KOPT-K1 (cell line): ENCODE measurements around the gene ZNF710.
"Not testable (repeated sequence)": the region's sequence is repeated elsewhere in the genome, so short reads cannot be mapped to it uniquely, and the experiment has no call there.

ENCODE experiments used
- H3K27ac ChIP-seq: fragments of 200-600 bp; sonication (generic); 2 replicates; pipeline ENCODE4 v1.5.1; 2016; ENCODE audit warnings: antibody characterized with exemption, mild to moderate bottlenecking, low read depth, low read length; ENCODE audit not compliant: poor library complexity, severe bottlenecking
- H3K36me3 ChIP-seq: fragments of 200-600 bp; sonication (generic); 2 replicates; pipeline ENCODE4 v1.5.1; 2017; ENCODE audit warnings: antibody characterized with exemption, mild to moderate bottlenecking, low read length, moderate library complexity; ENCODE audit not compliant: insufficient read depth
- H3K9me3 ChIP-seq: fragments of 200-600 bp; sonication (generic); 2 replicates; pipeline ENCODE4 v1.5.1; 2017; ENCODE audit warnings: antibody characterized with exemption, low read length, mild to moderate bottlenecking; ENCODE audit not compliant: insufficient read depth, poor library complexity, severe bottlenecking

The ZNF710 gene

DNA sequence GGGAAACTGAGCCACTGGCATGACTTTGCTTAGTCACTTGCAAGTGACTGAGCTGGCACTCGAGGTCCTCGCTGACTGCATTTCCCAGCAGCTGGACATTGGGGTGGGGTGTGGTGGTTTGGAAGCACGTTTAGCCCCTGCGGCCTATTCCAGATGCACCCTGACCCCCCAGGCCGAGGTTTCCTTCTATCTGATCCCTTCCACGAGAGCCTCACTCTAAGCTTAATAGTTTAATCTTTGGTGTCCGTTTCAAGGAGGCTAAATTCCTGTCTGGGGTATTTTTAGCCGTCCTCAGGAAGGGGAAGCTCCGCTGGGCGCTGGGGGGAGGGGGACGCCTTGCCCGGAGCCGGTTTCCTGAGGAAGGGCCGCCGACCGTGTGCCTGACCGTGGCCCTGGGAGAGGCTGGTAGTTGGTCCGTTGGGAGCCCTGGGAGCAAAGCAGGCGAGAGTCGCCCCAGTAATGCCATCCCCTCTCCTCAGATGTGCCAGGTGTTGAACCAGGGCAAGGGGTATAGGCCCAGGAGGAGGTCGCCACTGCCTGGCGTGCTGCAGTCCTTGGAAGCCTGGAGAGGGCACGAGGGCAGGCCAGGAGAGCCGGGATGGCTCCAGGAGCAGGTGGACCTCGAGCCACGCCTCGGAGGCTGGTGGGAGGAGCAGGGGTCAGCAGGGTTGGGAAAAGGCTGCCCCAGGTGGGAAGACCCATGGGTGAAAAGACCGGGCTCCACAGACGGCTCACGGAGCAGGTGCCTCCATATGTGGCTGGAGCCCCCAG is 64.0 kb downstream of the ZNF710 start:
- Histone ChIP-seq H3K36me3 (peaks cover 22% of the 10 kb centered on the region; the same call in 1 of the 2 replicates), H3K9me3 (no peaks in the 10 kb centered on the region), H3K27ac (no peak overlapping the region)

DNA sequence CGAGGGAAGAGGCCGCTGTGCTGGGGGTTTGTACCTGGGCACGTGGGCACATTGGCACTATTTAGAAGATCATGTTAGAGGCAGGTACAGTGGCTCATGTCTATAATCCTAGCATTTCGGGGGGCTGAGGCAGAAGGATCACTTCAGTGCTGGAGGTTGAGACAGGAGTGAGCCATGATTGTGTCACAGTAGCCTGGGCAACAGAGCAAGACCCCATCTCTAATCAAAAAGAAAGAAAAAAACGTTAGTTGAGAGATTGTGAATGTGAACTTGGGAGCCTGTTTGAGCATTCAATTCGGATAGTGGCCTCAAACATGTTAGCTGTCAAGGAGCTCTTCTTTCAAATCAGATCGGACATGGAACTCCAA is 64.5 kb downstream of the ZNF710 start:
- Histone ChIP-seq H3K27ac (no peak overlapping the region), H3K9me3 (no peaks in the 10 kb centered on the region), H3K36me3 (peaks cover 22% of the 10 kb centered on the region; the same call in 1 of the 2 replicates)

DNA sequence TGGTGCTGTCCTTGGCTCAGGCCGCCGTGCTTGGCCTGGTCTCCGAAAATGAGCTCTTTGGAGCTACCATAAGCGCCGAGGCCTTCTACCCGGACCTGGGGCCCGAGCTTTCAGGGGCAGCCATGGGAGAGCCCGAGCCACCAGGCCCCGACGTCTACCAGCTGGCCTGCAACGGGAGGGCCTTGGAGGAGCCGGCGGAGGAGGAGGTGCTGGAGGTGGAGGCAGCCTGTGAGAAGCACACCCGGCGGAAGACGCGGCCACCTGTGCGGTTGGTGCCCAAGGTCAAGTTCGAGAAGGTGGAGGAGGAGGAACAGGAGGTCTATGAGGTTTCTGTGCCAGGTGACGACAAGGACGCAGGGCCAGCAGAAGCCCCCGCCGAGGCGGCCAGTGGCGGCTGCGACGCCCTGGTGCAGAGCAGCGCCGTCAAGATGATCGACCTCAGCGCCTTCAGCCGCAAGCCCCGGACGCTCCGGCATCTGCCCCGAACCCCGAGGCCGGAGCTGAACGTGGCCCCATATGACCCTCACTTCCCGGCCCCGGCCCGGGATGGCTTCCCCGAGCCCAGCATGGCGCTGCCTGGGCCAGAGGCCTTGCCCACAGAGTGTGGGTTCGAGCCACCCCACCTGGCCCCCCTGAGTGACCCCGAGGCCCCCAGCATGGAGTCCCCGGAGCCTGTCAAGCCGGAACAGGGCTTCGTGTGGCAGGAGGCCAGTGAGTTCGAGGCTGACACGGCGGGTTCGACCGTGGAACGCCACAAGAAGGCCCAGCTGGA is 66.2 kb downstream of the ZNF710 start:
- Histone ChIP-seq H3K27ac (no peak overlapping the region), H3K36me3 (peaks cover 28% of the 10 kb centered on the region), H3K9me3 (no peaks in the 10 kb centered on the region)

DNA sequence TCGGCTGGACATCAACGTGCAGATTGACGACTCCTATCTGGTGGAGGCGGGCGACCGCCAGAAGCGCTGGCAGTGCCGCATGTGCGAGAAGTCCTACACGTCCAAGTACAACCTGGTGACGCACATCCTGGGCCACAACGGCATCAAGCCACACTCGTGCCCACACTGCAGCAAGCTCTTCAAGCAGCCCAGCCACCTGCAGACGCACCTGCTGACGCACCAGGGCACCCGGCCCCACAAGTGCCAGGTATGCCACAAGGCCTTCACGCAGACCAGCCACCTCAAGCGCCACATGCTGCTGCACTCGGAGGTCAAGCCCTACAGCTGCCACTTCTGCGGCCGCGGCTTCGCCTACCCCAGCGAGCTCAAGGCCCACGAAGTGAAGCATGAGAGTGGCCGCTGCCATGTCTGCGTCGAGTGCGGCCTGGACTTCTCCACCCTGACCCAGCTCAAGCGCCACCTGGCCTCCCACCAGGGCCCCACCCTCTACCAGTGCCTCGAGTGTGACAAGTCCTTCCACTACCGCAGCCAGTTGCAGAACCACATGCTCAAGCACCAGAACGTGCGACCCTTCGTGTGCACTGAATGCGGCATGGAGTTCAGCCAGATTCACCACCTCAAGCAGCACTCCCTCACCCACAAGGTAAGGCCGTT is 67.0 kb downstream of the ZNF710 start:
- Histone ChIP-seq H3K27ac (no peak overlapping the region), H3K9me3 (no peaks in the 10 kb centered on the region), H3K36me3 (peaks cover 36% of the 10 kb centered on the region)

DNA sequence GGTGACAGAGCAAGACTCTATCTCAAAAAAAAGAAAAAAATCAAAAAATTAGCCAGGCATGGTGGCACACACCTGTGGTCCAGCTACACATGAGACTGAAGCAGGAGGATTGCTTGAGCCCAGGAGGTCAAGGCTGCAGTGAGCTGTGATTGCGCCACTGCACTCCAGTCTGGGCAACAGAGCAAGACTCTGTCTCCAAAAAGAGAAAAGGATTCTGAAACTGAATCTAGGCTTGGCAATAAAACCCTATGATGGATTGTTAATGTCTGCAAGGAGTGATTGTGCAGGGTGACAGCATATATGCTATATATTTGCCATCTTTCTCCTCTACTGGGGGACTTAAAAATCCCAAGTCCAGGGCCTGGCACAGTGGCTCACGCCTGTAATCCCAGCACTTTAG is 69.5 kb downstream of the ZNF710 start:
- not testable (repeated sequence) for H3K27ac ChIP-seq, H3K9me3 ChIP-seq
- H3K36me3 ChIP-seq, result peaks cover 60% of the 10 kb centered on the region

DNA sequence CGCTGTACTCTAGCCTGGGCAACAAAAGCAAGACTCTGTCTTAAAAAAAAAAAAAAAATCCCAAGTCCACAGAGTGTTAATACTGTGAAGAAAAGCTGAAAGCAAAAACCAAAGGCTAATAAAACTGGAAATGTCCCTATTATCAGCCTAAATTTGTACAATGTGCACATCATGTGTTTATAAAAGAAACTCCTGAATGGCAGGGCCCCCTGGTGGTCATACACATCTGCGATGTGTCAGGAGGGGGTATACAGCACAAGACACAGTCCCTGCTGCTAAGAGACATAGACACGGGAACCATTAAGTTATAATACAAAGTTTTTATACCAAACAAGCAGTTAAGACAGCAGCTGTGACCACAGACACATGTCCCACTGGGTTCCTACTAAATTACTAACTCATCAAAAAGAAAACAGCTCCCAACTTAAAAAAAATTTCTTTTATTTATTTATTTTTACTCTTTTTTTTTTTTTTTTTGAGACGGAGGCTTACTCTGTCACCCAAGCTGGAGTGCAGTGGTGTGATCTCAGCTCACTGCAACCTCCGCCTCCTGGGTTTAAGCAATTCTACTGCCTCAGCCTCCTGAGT is 70.2 kb downstream of the ZNF710 start:
- no peak overlapping the region for H3K27ac ChIP-seq
- H3K9me3 ChIP-seq, result no peaks in the 10 kb centered on the region
- H3K36me3 ChIP-seq, result peaks cover 67% of the 10 kb centered on the region

DNA sequence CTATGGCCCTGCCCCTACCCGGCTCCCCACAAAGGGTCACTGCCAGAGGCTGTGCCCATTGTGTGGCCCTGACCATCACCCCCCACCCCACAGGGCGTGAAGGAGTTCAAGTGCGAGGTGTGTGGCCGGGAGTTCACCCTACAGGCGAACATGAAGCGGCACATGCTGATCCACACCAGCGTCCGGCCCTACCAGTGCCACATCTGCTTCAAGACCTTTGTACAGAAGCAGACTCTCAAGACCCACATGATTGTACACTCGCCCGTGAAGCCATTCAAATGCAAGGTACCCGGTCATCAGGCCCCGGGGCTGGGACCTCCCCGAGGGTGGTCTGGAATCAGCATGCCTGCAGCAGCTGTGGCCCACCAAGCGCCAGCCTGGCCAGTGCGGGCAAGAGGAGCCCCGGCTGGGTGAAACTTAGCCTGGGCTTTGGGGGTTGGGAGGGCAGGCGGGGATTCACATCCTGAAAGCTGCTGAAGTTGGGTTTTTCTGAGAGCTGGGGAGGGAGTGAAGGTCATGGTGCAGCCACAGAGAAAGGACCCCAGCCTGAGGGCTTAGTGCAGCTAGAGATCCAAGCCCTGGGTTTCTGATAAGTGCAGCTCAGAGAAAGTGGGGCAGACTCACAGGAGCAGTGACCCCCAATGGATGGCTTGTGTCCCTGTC is 72.0 kb downstream of the ZNF710 start:
- H3K27ac ChIP-seq, result no peak overlapping the region
- peaks cover 67% of the 10 kb centered on the region for H3K36me3 ChIP-seq
- no peaks in the 10 kb centered on the region for H3K9me3 ChIP-seq

DNA sequence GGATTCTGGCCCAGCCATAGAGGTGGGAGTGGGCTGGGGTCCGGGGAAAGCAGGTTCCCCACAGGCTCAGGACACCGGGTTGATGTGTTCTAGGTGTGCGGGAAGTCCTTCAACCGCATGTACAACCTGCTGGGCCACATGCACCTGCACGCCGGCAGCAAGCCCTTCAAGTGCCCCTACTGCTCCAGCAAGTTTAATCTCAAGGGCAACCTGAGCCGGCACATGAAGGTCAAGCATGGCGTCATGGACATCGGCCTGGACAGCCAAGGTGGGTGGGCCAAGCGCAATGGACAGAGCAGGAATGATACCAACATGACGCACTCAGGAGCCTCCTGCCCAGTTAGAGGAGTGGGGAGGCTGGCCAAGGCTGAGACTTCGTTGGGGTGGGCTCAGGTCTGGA is 72.9 kb downstream of the ZNF710 start:
- no peak overlapping the region for H3K27ac ChIP-seq
- peaks cover 68% of the 10 kb centered on the region for H3K36me3 ChIP-seq
- no peaks in the 10 kb centered on the region for H3K9me3 ChIP-seq

DNA sequence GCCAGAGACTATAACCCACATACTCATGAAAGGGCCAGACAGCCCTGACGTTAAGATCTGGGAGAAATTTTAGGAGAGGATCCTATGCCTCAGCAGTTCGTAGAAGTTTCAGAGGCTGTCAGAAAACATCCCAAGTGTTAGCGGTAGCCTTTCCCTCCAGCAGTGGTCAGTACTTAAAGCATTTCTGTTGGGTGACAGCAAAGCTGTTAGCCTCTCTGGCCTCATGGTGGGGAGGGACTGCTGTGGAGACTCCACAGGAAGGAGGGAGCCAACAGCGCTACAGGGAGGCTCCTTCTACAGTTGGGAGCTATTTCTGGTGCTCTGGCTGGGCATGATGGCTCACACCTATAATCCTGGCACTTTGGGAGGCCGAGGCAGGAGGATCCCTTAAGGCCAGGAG is 73.8 kb downstream of the ZNF710 start:
- H3K36me3 ChIP-seq, result peaks cover 69% of the 10 kb centered on the region
- H3K27ac ChIP-seq, result no peak overlapping the region
- H3K9me3 ChIP-seq, result no peaks in the 10 kb centered on the region

DNA sequence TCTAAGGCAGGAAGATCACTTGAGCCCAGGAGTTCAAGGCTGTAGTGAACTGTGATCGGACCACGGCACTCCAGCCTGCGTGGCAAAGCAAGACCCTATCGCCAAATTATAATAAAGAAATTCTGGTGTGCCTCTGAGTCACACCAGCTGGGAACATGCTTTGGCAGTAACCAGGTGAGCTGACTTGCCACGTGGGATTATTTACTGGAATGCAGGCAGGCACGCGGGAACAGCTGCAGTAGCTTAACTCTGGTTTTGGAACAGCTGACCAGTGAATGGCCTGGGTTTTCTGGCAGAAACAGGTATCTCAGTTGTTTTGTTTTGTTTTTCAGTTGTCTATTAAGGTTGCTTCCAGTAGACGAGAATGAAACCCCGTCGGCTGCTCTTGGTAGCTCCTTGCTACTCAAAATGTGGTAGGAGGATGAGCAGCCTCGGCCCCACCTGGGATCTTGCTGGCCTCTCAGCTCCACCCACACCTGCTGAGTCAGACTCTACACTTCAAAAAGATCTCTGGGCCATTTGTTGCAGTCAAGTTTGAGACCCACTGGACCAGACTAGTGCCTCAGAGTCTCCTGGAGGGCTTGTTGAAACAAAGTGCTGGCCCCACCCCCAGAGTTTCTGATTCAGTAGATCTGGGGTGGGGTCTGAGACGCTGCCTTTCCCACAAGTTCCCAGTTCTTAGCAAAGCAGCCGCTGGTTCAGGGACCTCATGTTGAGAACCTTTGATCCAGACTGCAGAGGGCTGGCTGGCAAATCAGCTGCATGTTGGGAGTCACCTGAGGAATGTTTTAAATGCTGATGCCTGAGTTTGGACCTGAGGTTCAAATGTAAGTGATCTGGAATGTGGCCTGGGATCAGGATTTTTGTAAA is 74.5 kb downstream of the ZNF710 start:
- H3K9me3 ChIP-seq, result no peaks in the 10 kb centered on the region
- H3K36me3 ChIP-seq, result peaks cover 76% of the 10 kb centered on the region
- no peak overlapping the region for H3K27ac ChIP-seq

DNA sequence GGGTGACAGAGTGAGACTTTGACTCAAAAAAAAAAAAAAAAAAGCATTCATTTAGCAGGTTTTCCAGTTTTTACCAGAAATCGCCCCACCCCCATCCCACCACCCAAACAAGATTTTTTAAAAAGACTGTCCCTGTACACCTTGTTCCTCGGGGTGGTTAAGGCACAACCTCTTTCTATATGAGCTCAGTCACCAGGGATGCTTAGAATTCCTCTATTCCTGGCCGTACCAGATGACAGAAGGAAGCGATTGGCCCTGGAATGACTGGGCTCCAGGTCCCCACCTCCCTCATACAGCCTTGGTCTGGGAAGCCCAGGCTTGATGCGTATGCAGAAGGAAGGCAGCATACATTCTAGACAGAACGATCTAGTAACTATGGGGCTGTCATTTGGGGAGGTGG is 75.6 kb downstream of the ZNF710 start:
- no peak overlapping the region for H3K27ac ChIP-seq
- H3K36me3 ChIP-seq, result peaks cover 87% of the 10 kb centered on the region
- no peaks in the 10 kb centered on the region for H3K9me3 ChIP-seq

DNA sequence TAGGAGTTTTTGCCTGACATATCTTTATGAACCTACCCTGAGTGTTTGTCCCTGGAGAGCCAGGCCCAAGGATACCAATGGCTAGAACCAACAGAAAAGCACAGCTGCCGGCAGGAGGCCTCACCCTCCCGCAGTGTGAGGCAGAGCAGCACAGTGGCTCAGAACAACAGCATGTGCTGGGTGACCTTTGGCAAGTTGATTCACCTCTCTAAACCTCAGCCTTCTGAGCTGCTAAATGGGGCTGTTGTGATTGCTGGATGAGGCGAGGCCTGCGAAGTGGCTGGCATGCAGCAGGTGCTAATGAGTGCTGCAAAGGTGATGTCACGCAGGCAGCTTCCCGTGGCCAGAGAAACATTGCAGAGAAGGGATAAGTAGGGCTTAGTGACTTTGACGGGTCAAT is 77.8 kb downstream of the ZNF710 start:
- peaks cover 83% of the 10 kb centered on the region for H3K36me3 ChIP-seq
- H3K9me3 ChIP-seq, result no peaks in the 10 kb centered on the region
- no peak overlapping the region for H3K27ac ChIP-seq

DNA sequence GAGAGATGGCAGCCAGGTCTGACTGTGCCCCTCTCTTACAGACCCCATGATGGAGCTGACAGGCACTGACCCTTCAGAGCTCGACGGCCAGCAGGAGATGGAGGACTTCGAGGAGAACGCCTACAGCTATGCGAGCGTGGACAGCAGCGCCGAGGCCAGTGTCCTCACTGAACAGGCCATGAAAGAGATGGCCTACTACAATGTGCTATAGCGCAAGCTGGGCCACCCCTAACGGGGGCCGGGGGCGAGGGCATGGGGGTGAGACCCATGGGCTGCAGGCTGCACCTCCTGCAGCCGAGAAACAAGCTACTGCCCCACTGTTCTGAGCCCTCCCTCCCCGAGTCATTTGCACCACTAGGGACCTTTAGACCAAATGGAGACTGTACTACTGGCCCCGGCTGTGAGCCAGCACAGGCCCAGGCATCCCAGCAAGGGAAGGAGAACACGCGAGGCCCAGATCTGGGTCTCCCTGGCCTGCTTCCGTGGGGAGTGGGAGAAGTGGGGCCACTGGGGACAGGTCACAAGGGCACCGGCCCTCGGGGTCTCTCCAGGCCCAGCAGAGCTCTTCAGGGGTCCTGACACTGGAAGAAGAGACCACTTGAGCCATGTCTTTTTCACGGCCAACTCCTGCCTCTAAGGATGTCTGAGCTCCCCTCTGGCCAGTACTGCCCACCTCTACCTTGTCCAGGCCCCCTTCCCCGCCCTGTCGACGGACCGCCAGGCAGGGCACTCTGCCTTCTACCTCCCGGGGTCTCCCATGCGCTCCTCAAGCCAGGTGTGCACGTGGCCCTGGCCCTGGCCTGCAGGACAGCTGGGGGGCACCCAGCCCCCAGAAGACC is 78.7 kb downstream of the ZNF710 start:
- no peak overlapping the region for H3K27ac ChIP-seq
- H3K9me3 ChIP-seq, result no peaks in the 10 kb centered on the region
- peaks cover 83% of the 10 kb centered on the region for H3K36me3 ChIP-seq
